Ramos (cell line): ENCODE data around the gene ABR.

Source experiments
- in situ Hi-C: fragments of 300-500 bp; cut with MboI; formaldehyde crosslinking; loops from one replicate; pipeline ENCODE4 v1.14.3; 2022; ENCODE audit warnings: low sequenced_read_pairs; ENCODE audit not compliant: unreplicated experiment

The ABR gene

GRCh38 chr17:1179818-1180742, at the start of gene ABR:
Gene ABR (minus strand): TSS chr17:1179981. CDS start chr17:1179727, 254 bp downstream.
- in situ Hi-C loops: no loop called here

GRCh38 chr17:1229349-1229899, 49.6 kb upstream of the ABR start:
- in situ Hi-C loops: no loop called here

- in situ Hi-C loops: no loop called here
These were observed 49.1 kb upstream of the ABR start for GRCh38 chr17:1228781-1229348.

GRCh38 chr17:1227917-1228780, 48.4 kb upstream of the ABR start:
- in situ Hi-C loops: no loop called here

- in situ Hi-C loops: no loop called here
These were observed 47.6 kb upstream of the ABR start for GRCh38 chr17:1227365-1227764.

- in situ Hi-C loops: no loop called here
These were observed 46.5 kb upstream of the ABR start for GRCh38 chr17:1226308-1226707.

- in situ Hi-C loops: no loop called here
These were observed 44.5 kb upstream of the ABR start for GRCh38 chr17:1224330-1224729.

- in situ Hi-C loops: no loop called here
These were observed 43.9 kb upstream of the ABR start for GRCh38 chr17:1223662-1224061.

- in situ Hi-C loops: no loop called here
These were observed 42.5 kb upstream of the ABR start for GRCh38 chr17:1222321-1222720.

GRCh38 chr17:1221209-1221608, 41.4 kb upstream of the ABR start:
- in situ Hi-C loops: no loop called here

- in situ Hi-C loops: no loop called here
These were observed 40.6 kb upstream of the ABR start for GRCh38 chr17:1220346-1220745.

- in situ Hi-C loops: no loop called here
These were observed 37.3 kb upstream of the ABR start for GRCh38 chr17:1217089-1217385.

- in situ Hi-C loops: no loop called here
These were observed 36.7 kb upstream of the ABR start for GRCh38 chr17:1216217-1217088.

- in situ Hi-C loops: no loop called here
These were observed 33.2 kb upstream of the ABR start for GRCh38 chr17:1212946-1213345.

GRCh38 chr17:1211287-1211686, 31.5 kb upstream of the ABR start:
- in situ Hi-C loops: no loop called here

- in situ Hi-C loops: no loop called here
These were observed 29.2 kb upstream of the ABR start for GRCh38 chr17:1208966-1209365.

- in situ Hi-C loops: no loop called here
These were observed 26.4 kb upstream of the ABR start for GRCh38 chr17:1206026-1206777.

GRCh38 chr17:1203967-1204291, 24.1 kb upstream of the ABR start:
- in situ Hi-C loops: no loop called here
